GM20000 (cell line): ENCODE measurements around the gene CLDND1.
A peak's percentile ranks its signal among the peaks of the same experiment; 100 is the strongest.
"Not testable (repeated sequence)": the region's sequence is repeated elsewhere in the genome, so short reads cannot be mapped to it uniquely, and the experiment has no call there.

Experiments
- DNase-seq: peaks from one replicate; pipeline ENCODE4 v3.0.0; 2012; ENCODE audit warnings: low spot score
- CTCF ChIP-seq: IDR thresholded peaks from 2 replicates; pipeline ENCODE4 v1.5.1; 2012; ENCODE audit warnings: mild to moderate bottlenecking, control low read depth; ENCODE audit errors: extremely low read depth, missing control alignments

CLDND1 gene

GRCh38 chr3:98563661-98564281 is 41.1 kb upstream of the CLDND1 start:
- TF ChIP-seq CTCF, result no peak
- peak; percentile 32 for DNase-seq

- TF ChIP-seq CTCF, result no peak
- DNase-seq, result no peak
These were observed 39.2 kb upstream of the CLDND1 start for GRCh38 chr3:98561727-98562521.

GRCh38 chr3:98560911-98561310 is 38.2 kb upstream of the CLDND1 start:
- no peak for TF ChIP-seq CTCF
- no peak for DNase-seq

- not testable (repeated sequence) for DNase-seq
These were observed 37.1 kb upstream of the CLDND1 start for GRCh38 chr3:98559769-98560168.

- DNase-seq, result no peak
- no peak for TF ChIP-seq CTCF
These were observed 35.6 kb upstream of the CLDND1 start for GRCh38 chr3:98558100-98558827.

GRCh38 chr3:98557324-98558010 is 34.8 kb upstream of the CLDND1 start:
- DNase-seq, result no peak
- no peak for TF ChIP-seq CTCF

- TF ChIP-seq CTCF, result no peak
- peak; percentile 51 for DNase-seq
These were observed 33.7 kb upstream of the CLDND1 start for GRCh38 chr3:98556164-98557130.
